MM.1S (cell line): Measurements from ENCODE around the gene AP3B1.

Experiments used
- DNase-seq: peaks from one replicate; pipeline ENCODE4 v3.0.0-alpha.2; 2015
- H2AFZ ChIP-seq: fragments of 300-600 bp; sonication (generic); 2 replicates; pipeline ENCODE4 v1.6.0; 2016; ENCODE audit warnings: antibody characterized with exemption, low read length
- H3F3A ChIP-seq: fragments of 300-600 bp; sonication (generic); 2 replicates; pipeline ENCODE4 v1.6.1; 2016; ENCODE audit warnings: mild to moderate bottlenecking, antibody characterized with exemption, low read length, moderate library complexity, mixed read lengths; ENCODE audit not compliant: insufficient read depth
- H3K27ac ChIP-seq: fragments of 300-600 bp; sonication (generic); 2 replicates; pipeline ENCODE4 v1.5.1; 2016; ENCODE audit warnings: mild to moderate bottlenecking, low read length
- H3K27me3 ChIP-seq: fragments of 300-600 bp; sonication (generic); replicated peaks from 2 replicates; pipeline ENCODE4 v1.6.0; 2016; ENCODE audit warnings: low read length; ENCODE audit not compliant: insufficient read depth
- H3K36me3 ChIP-seq: fragments of 300-600 bp; sonication (generic); replicated peaks from 2 replicates; pipeline ENCODE4 v1.6.1; 2016; ENCODE audit warnings: mild to moderate bottlenecking, low read length, mixed read lengths; ENCODE audit not compliant: insufficient read depth
- H3K4me1 ChIP-seq: fragments of 300-600 bp; sonication (generic); 2 replicates; pipeline ENCODE4 v1.6.1; 2016; ENCODE audit warnings: low read length, mixed read lengths
- H3K4me2 ChIP-seq: fragments of 300-600 bp; sonication (generic); 2 replicates; pipeline ENCODE4 v1.6.0; 2016; ENCODE audit warnings: low read depth, low read length
- H3K4me3 ChIP-seq: fragments of 300-600 bp; sonication (generic); 2 replicates; pipeline ENCODE4 v1.5.1; 2016; ENCODE audit warnings: low read length, mixed read lengths
- H3K79me2 ChIP-seq: fragments of 300-600 bp; sonication (generic); 2 replicates; pipeline ENCODE4 v1.6.1; 2016; ENCODE audit warnings: mixed run types, low read length, mixed read lengths
- H3K9ac ChIP-seq: fragments of 300-600 bp; sonication (generic); 2 replicates; pipeline ENCODE4 v1.6.1; 2016; ENCODE audit warnings: low read length, mixed read lengths
- H3K9me2 ChIP-seq: fragments of 300-600 bp; sonication (generic); replicated peaks from 2 replicates; pipeline ENCODE4 v1.6.1; 2016; ENCODE audit warnings: mild to moderate bottlenecking, low read length, mixed read lengths; ENCODE audit not compliant: insufficient read depth
- H3K9me3 ChIP-seq: fragments of 300-600 bp; sonication (generic); replicated peaks from 2 replicates; pipeline ENCODE4 v1.6.1; 2016; ENCODE audit warnings: mild to moderate bottlenecking, low read length, mixed read lengths; ENCODE audit not compliant: insufficient read depth
- H4K20me1 ChIP-seq: fragments of 300-600 bp; sonication (generic); 2 replicates; pipeline ENCODE4 v1.6.1; 2016; ENCODE audit warnings: mild to moderate bottlenecking, low read length, moderate library complexity, mixed read lengths; ENCODE audit not compliant: insufficient read depth
- EZH2 ChIP-seq: fragments of 300-600 bp; sonication (generic); optimal IDR thresholded peaks from 2 replicates; pipeline ENCODE3; 2017; ENCODE audit warnings: low read depth, mild to moderate bottlenecking, antibody characterized with exemption, low read length, mixed read lengths
- EZH2phosphoT487 ChIP-seq: fragments of 300-600 bp; sonication (generic); IDR thresholded peaks from 2 replicates; pipeline ENCODE4 v1.6.1; 2018; ENCODE audit warnings: antibody characterized with exemption, low read length
- TF ChIP-seq, protein P1 (sequence below): fragments of 300-600 bp; sonication (generic); IDR thresholded peaks from 2 replicates; pipeline ENCODE4 v1.5.1; 2016; ENCODE audit warnings: antibody characterized with exemption, low read length, mixed read lengths

The AP3B1 gene

DNA sequence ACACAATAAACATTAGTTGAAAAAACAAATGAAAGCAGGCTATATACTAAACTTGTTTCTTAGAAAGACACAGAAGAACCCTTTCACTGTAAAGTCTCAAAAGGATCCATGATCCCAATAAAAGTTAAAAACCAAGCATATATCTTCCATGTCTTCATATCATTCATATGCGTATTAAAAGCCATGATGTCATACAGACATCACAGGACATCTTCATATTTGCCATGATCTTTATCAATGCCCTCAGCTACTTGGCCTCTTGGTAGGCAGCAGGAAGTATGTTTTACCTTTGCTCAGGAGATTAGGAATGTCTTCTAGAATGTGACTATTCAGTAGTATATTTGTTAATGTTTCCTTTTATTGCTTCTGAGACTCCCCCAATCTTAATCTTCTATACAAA lies 16.8 kb downstream of the AP3B1 start:
- no peaks in the 10 kb centered on the region for H3F3A ChIP-seq
- no peak overlapping the region for H3K27ac ChIP-seq
- no peaks in the 10 kb centered on the region for H3K27me3 ChIP-seq
- no peaks in the 10 kb centered on the region for H3K4me1 ChIP-seq
- TF ChIP-seq, protein P1, sequence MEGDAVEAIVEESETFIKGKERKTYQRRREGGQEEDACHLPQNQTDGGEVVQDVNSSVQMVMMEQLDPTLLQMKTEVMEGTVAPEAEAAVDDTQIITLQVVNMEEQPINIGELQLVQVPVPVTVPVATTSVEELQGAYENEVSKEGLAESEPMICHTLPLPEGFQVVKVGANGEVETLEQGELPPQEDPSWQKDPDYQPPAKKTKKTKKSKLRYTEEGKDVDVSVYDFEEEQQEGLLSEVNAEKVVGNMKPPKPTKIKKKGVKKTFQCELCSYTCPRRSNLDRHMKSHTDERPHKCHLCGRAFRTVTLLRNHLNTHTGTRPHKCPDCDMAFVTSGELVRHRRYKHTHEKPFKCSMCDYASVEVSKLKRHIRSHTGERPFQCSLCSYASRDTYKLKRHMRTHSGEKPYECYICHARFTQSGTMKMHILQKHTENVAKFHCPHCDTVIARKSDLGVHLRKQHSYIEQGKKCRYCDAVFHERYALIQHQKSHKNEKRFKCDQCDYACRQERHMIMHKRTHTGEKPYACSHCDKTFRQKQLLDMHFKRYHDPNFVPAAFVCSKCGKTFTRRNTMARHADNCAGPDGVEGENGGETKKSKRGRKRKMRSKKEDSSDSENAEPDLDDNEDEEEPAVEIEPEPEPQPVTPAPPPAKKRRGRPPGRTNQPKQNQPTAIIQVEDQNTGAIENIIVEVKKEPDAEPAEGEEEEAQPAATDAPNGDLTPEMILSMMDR: no peak
- no peak for TF ChIP-seq EZH2
- no peak for TF ChIP-seq EZH2phosphoT487
- H3K4me2 ChIP-seq: no peak overlapping the region
- H3K9ac ChIP-seq: no peak overlapping the region
- no peaks in the 10 kb centered on the region for H3K36me3 ChIP-seq
- H2AFZ ChIP-seq: no peak overlapping the region
- H3K9me3 ChIP-seq: no peaks in the 10 kb centered on the region
- H3K4me3 ChIP-seq: no peak overlapping the region
- peaks cover 54% of the 10 kb centered on the region for H3K79me2 ChIP-seq
- no peak for DNase-seq
- no peaks in the 10 kb centered on the region for H3K9me2 ChIP-seq
- H4K20me1 ChIP-seq: no peaks in the 10 kb centered on the region

DNA sequence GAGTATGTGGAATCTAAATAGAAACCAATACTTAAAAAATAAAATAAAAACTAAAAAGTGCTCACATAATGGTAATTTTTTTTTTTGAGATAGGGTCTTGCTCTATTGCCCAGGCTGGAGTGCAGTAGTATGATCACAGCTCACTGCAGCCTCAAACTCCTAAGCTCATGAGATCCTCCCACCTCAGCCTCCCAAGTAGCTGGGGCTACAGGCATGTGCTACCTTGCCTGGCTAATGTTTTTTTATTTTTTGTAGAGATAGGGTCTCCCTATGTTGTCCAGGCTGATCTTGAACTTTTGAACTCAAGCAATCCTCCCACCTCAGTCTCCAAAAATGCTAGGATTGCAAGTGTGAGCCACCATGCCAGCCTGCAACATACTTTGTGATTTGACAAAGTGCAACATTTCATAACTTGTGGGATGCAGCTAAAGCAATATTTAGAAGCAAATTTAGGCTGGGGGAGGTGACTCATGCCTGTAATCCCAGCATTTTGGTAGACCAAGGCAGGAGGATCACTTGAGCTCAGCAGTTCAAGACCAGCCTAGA lies 18.4 kb downstream of the AP3B1 start:
- Histone ChIP-seq H3F3A (no peaks in the 10 kb centered on the region), H3K27me3 (no peaks in the 10 kb centered on the region)
- no peak for DNase-seq

DNA sequence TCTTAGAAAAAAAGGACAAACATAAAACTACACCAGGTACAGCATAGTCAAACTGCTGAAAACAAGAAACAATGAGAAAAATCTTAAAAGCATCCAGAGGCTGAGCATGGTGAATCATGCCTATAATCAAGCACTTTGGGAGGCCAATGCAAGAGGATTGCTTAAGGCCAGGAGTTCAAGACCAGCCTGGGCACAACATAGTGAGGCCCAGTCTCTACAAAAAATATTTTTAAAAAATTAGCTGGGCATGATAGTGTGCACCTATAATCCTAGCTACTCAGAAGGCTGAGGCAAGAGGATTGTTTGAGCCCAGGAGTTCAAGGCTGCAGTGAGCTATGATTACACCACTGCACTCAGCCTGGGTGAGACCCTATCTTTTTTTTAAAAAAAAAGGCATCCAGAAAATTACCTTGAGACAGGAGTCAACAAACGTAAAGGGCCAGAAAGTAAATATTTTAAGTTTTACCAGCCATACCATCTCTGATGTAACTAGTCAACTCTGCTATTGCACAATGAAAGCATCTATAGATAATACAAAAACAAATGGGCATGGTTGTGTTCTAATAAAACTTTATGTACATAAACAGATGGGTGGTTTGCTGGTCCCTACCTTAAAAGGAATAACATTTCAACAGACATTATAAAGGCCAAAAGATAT lies 19.8 kb downstream of the AP3B1 start:
- H3K36me3 ChIP-seq: no peaks in the 10 kb centered on the region
- no peaks in the 10 kb centered on the region for H3F3A ChIP-seq
- no peak overlapping the region for H3K27ac ChIP-seq
- no peaks in the 10 kb centered on the region for H3K9me3 ChIP-seq
- no peaks in the 10 kb centered on the region for H3K27me3 ChIP-seq
- DNase-seq: no peak
- H3K4me1 ChIP-seq: no peaks in the 10 kb centered on the region
- peaks cover 36% of the 10 kb centered on the region for H3K79me2 ChIP-seq
- TF ChIP-seq EZH2 (no peak), EZH2phosphoT487 (no peak)
- TF ChIP-seq, protein P1: no peak
- no peaks in the 10 kb centered on the region for H3K9me2 ChIP-seq
- no peak overlapping the region for H3K9ac ChIP-seq
- no peak overlapping the region for H3K4me3 ChIP-seq
- H3K4me2 ChIP-seq: no peak overlapping the region
- no peaks in the 10 kb centered on the region for H4K20me1 ChIP-seq
- no peak overlapping the region for H2AFZ ChIP-seq

More for the DNA sequence above, 18.4 kb downstream of the AP3B1 start:
- Histone ChIP-seq H3K79me2 (peaks cover 44% of the 10 kb centered on the region), H3K27ac (no peak overlapping the region), H3K4me2 (no peak overlapping the region), H3K9me3 (no peaks in the 10 kb centered on the region), H3K9me2 (no peaks in the 10 kb centered on the region), H3K9ac (no peak overlapping the region), H3K36me3 (no peaks in the 10 kb centered on the region), H4K20me1 (no peaks in the 10 kb centered on the region), H3K4me3 (no peak overlapping the region), H2AFZ (no peak overlapping the region), H3K4me1 (no peaks in the 10 kb centered on the region)
- TF ChIP-seq, protein P1: no peak
- TF ChIP-seq EZH2phosphoT487 (no peak), EZH2 (no peak)
